Measurements from ENCODE around the gene XNDC1N. TPM values are rescaled to one million over a fixed set of nuclear protein-coding genes. Genes with fewer than 3 reads are reported as not detected.

The XNDC1N gene
- total and polyA plus RNA-seq, 9 of the 15 experiments (the other 6 are each of a cell fraction or from before 2014, with no cell fraction given): 6.8 to 11.4 (median 9.7) TPM

DNA sequence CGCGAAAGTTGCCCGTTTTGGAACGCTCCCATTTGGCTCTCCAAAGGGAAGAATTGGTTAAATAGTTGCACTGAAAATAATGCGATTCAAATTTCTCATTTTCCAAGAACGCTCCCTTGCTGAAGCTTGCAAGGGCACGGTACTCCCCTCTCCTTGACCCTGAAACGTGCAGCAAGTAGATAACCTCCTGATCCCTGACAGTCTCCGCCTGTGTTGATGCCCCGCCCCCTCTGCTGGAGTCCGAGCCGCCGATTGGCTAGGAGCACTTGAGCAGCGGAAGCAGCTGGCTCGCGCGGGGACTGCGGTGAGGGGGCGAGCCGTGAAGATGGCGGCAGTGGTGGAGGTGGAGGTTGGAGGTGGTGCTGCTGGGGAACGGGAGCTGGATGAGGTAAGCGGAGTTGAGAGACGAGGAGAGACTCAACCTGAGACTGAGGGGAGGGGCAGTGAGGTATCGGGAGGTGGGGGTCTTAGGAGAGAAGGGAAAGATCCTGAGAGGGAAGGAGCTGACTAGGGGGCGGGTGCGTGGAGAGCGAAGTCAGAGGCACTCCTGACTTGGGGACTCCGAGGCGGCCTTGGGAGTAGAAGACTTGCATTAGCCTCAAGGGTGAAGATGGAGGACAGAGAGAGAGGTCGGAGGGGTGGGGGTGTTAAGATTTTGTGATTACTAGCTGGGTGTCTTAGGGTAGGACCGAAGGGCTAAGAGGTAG, 496 bp upstream of the XNDC1N start, which contains the start of gene RNF121 (continued):
- TF ChIP-seq SMARCE1 (IDR thresholded peaks at IDR 0.05) (0 out of 2 replicates have a peak, but pooled peaks have one; percentile 10), MYBL2 (IDR thresholded peaks at IDR 0.05; ENCODE audit: low read depth) (no peak), MYBL2 (CRISPR knock-in tag; IDR thresholded peaks at IDR 0.05; ENCODE audit: borderline replicate concordance) (no peak), ZFP36 (IDR thresholded peaks at IDR 0.05; ENCODE audit: low read depth, low read length, partially characterized antibody) (no peak), BCOR (IDR thresholded peaks at IDR 0.05) (0 out of 2 replicates have a peak, but pooled peaks have one; percentile 14), CREM (IDR thresholded peaks at IDR 0.05; ENCODE audit: low read depth) (peak; percentile 44; the same call in 1 of the 2 replicates), ETS2 (tag; IDR thresholded peaks at IDR 0.05; ENCODE audit: borderline replicate concordance, poor library complexity, severe bottlenecking) (no peak), ZNF384 (IDR thresholded peaks at IDR 0.05; ENCODE audit: low read depth, low read length) (0 out of 2 replicates have a peak, but pooled peaks have one; percentile 16), PBX2 (CRISPR knock-in tag; IDR thresholded peaks at IDR 0.05; ENCODE audit: low read depth) (no peak), PBX2 (tag; conservative IDR thresholded peaks at IDR 0.05; ENCODE audit: low read depth) (peak; percentile 16; the same call in 1 of the 2 replicates), CHCHD3 (CRISPR knock-in tag; IDR thresholded peaks at IDR 0.05) (0 out of 2 replicates have a peak, but pooled peaks have one; percentile 12), SIX5 (IDR thresholded peaks at IDR 0.05; ENCODE audit: borderline replicate concordance in 1 of 2, insufficient read depth in 1 of 2, low read depth in 1 of 2, low read length in 2 of 2) (no peak), TCF3 (CRISPR knock-in tag; IDR thresholded peaks at IDR 0.05) (peak; percentile 45), POLR2H (tag; IDR thresholded peaks at IDR 0.05; ENCODE audit: low read depth) (peak; percentile 55; the same call in 1 of the 2 replicates)
- TF ChIP-seq, protein P1, sequence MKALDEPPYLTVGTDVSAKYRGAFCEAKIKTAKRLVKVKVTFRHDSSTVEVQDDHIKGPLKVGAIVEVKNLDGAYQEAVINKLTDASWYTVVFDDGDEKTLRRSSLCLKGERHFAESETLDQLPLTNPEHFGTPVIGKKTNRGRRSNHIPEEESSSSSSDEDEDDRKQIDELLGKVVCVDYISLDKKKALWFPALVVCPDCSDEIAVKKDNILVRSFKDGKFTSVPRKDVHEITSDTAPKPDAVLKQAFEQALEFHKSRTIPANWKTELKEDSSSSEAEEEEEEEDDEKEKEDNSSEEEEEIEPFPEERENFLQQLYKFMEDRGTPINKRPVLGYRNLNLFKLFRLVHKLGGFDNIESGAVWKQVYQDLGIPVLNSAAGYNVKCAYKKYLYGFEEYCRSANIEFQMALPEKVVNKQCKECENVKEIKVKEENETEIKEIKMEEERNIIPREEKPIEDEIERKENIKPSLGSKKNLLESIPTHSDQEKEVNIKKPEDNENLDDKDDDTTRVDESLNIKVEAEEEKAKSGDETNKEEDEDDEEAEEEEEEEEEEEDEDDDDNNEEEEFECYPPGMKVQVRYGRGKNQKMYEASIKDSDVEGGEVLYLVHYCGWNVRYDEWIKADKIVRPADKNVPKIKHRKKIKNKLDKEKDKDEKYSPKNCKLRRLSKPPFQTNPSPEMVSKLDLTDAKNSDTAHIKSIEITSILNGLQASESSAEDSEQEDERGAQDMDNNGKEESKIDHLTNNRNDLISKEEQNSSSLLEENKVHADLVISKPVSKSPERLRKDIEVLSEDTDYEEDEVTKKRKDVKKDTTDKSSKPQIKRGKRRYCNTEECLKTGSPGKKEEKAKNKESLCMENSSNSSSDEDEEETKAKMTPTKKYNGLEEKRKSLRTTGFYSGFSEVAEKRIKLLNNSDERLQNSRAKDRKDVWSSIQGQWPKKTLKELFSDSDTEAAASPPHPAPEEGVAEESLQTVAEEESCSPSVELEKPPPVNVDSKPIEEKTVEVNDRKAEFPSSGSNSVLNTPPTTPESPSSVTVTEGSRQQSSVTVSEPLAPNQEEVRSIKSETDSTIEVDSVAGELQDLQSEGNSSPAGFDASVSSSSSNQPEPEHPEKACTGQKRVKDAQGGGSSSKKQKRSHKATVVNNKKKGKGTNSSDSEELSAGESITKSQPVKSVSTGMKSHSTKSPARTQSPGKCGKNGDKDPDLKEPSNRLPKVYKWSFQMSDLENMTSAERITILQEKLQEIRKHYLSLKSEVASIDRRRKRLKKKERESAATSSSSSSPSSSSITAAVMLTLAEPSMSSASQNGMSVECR (CRISPR knock-in tag; IDR thresholded peaks at IDR 0.05): peak; percentile 92
- TF ChIP-seq, protein P2, sequence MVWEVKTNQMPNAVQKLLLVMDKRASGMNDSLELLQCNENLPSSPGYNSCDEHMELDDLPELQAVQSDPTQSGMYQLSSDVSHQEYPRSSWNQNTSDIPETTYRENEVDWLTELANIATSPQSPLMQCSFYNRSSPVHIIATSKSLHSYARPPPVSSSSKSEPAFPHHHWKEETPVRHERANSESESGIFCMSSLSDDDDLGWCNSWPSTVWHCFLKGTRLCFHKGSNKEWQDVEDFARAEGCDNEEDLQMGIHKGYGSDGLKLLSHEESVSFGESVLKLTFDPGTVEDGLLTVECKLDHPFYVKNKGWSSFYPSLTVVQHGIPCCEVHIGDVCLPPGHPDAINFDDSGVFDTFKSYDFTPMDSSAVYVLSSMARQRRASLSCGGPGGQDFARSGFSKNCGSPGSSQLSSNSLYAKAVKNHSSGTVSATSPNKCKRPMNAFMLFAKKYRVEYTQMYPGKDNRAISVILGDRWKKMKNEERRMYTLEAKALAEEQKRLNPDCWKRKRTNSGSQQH (CRISPR knock-in tag; IDR thresholded peaks at IDR 0.05): peak; percentile 53; the same call in 1 of the 2 replicates
- TF ChIP-seq, protein P3, sequence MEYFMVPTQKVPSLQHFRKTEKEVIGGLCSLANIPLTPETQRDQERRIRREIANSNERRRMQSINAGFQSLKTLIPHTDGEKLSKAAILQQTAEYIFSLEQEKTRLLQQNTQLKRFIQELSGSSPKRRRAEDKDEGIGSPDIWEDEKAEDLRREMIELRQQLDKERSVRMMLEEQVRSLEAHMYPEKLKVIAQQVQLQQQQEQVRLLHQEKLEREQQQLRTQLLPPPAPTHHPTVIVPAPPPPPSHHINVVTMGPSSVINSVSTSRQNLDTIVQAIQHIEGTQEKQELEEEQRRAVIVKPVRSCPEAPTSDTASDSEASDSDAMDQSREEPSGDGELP (CRISPR knock-in tag; IDR thresholded peaks at IDR 0.05; ENCODE audit: borderline replicate concordance): peak; percentile 100
